K562 (cell line): Measurements from ENCODE around the gene CHPF. TPM values are rescaled to one million over a fixed set of nuclear protein-coding genes. Genes with fewer than 3 reads are reported as not detected.

Source experiments
- BHLHE40 ChIP-seq: IDR thresholded peaks from 2 replicates; pipeline ENCODE4 v1.6.1; 2011; ENCODE audit warnings: low read length, improper control_type of control experiment
- CCAR2 ChIP-seq: fragments of 200-400 bp; formaldehyde crosslinking; IDR thresholded peaks from 2 replicates; pipeline ENCODE4 v1.6.1; 2017; ENCODE audit warnings: mild to moderate bottlenecking, low read depth, low read length
- EP300 ChIP-seq: IDR thresholded peaks from 2 replicates; pipeline ENCODE4 v1.6.1; 2012; ENCODE audit warnings: low read length, improper control_type of control experiment
- EZH2 ChIP-seq: IDR thresholded peaks from 2 replicates; pipeline ENCODE4 v1.6.1; 2012; ENCODE audit warnings: low read depth, mild to moderate bottlenecking, inconsistent platforms, low read length, borderline replicate concordance
- FUS ChIP-seq: fragments of 200-400 bp; formaldehyde crosslinking; optimal IDR thresholded peaks from 2 replicates; pipeline ENCODE3; 2017; ENCODE audit warnings: low read depth, low read length
- HDAC6 ChIP-seq: IDR thresholded peaks from 2 replicates; pipeline ENCODE4 v1.6.1; 2012; ENCODE audit warnings: low read depth, mild to moderate bottlenecking, control low read depth, inconsistent platforms, low read length, moderate library complexity
- MEF2A ChIP-seq: IDR thresholded peaks from 2 replicates; pipeline ENCODE4 v1.6.1; 2011; ENCODE audit warnings: low read depth, mild to moderate bottlenecking, low read length, moderate library complexity; ENCODE audit not compliant: control insufficient read depth
- NFIC ChIP-seq: fragments of 450-650 bp; IDR thresholded peaks from 2 replicates; pipeline ENCODE4 v1.6.1; 2017; ENCODE audit warnings: mild to moderate bottlenecking, inconsistent platforms
- NFRKB ChIP-seq: fragments of 450-650 bp; IDR thresholded peaks from 2 replicates; pipeline ENCODE4 v1.6.1; 2016; ENCODE audit warnings: low read depth
- NR3C1 ChIP-seq: sonication (generic); formaldehyde crosslinking; IDR thresholded peaks from 2 replicates; pipeline ENCODE4 v1.8.1; 2022; ENCODE audit warnings: missing genetic modification reagents
- RBM14 ChIP-seq: fragments of 200-400 bp; formaldehyde crosslinking; IDR thresholded peaks from 2 replicates; pipeline ENCODE4 v1.6.1; 2018; ENCODE audit warnings: low read depth, mild to moderate bottlenecking, low read length, moderate library complexity, borderline replicate concordance; ENCODE audit not compliant: insufficient read depth
- RCOR1 ChIP-seq, 2 experiments: IDR thresholded peaks; 2 replicates each; pipeline ENCODE4 v1.6.1; 2012; ENCODE audit warnings: low read depth in 2 of 2, low read length in 2 of 2, borderline replicate concordance in 1 of 2, improper control_type of control experiment in 1 of 2
- SMC3 ChIP-seq: conservative IDR thresholded peaks from 2 replicates; pipeline ENCODE4 v1.6.1; 2011; ENCODE audit warnings: low read depth, low read length, improper control_type of control experiment; ENCODE audit not compliant: insufficient read depth
- SRSF7 ChIP-seq: fragments of 200-400 bp; formaldehyde crosslinking; optimal IDR thresholded peaks from 2 replicates; pipeline ENCODE3; 2017; ENCODE audit warnings: mild to moderate bottlenecking, low read depth, low read length
- TFAP4 ChIP-seq: sonication (generic); formaldehyde crosslinking; IDR thresholded peaks from 2 replicates; pipeline ENCODE4 v1.8.0; 2022; ENCODE audit warnings: missing genetic modification reagents, mild to moderate bottlenecking, moderate library complexity, borderline replicate concordance
- ZBED1 ChIP-seq: IDR thresholded peaks from 2 replicates; pipeline ENCODE4 v1.6.1; 2014
- ZNF134 ChIP-seq: fragments of 250-450 bp; sonication (Bioruptor Pico); conservative IDR thresholded peaks from 2 replicates; pipeline ENCODE4 v1.4.0; 2020
- ZNF507 ChIP-seq: conservative IDR thresholded peaks from 2 replicates; pipeline ENCODE4 v1.6.1; 2017; ENCODE audit warnings: missing genetic modification characterization, missing compliant biosample characterization
- ZNF592 ChIP-seq: fragments of 450-650 bp; IDR thresholded peaks from 2 replicates; pipeline ENCODE4 v1.6.1; 2017; ENCODE audit warnings: antibody characterized with exemption, mild to moderate bottlenecking
- ZNF699 ChIP-seq: fragments of 250-450 bp; sonication (Bioruptor Pico); IDR thresholded peaks from 2 replicates; pipeline ENCODE4 v1.8.0; 2021; ENCODE audit warnings: mild to moderate bottlenecking, moderate library complexity; ENCODE audit not compliant: insufficient replicate concordance
- polyA plus RNA-seq, 8 experiments: library from polyadenylated mRNA; depleted of rRNA in 4 of 8; stranded (reverse) in 5 of 8; unstranded in 3 of 8; fragments of >200 nt; fragmentation: Nextera tagmentation in 2 of 8; fragmentation: Illumina TruSeq in 1 of 8; extraction: Ambion mirVana in 2 of 8; extraction: Trizol in 1 of 8; gene quantifications; 2 replicates each; pipeline versions ENCODE4 v1.2.1 to v1.2.3, GENCODE V29; 2011 to 2014; ENCODE audit warnings: inconsistent platforms in 1 of 8, missing spikeins in 1 of 8
- total RNA-seq, 7 experiments: library from RNA; depleted of rRNA in 6 of 7; stranded (reverse); fragments of >200 nt in 6 of 7; fragmentation: Illumina TruSeq in 2 of 7; extraction: Trizol in 2 of 7; gene quantifications; 2 replicates each; pipeline versions ENCODE4 v1.2.1 to v1.2.3, GENCODE V29; 2011 to 2021; ENCODE audit warnings: low replicate concordance in 1 of 7

The CHPF gene
- total and polyA plus RNA-seq, 9 of the 15 experiments (the other 6 are each of a cell fraction or from before 2014, with no cell fraction given) = 0.15 to 57.2 (median 7.9) TPM

- TF ChIP-seq RCOR1 (IDR thresholded peaks at IDR 0.05; ENCODE audit: borderline replicate concordance in 1 of 2, low read depth in 2 of 2, low read length in 2 of 2) = peak in 1 of 2 experiments; percentile 62; a peak in 2 of 4 replicates
- no peak for TF ChIP-seq ZBED1
- TF ChIP-seq TFAP4 = no peak
- 0 out of 2 replicates have a peak, but pooled peaks have one; percentile 3 for TF ChIP-seq MEF2A
- TF ChIP-seq HDAC6 = no peak
- no peak for TF ChIP-seq ZNF699
- no peak for TF ChIP-seq CCAR2
- TF ChIP-seq ZNF134 (CRISPR knock-in tag) = no peak
- TF ChIP-seq BHLHE40 = peak; percentile 29; the same call in 1 of the 2 replicates
- TF ChIP-seq SRSF7 = no peak
- no peak for TF ChIP-seq NFIC
- TF ChIP-seq SMC3 = no peak
- TF ChIP-seq RBM14 = no peak
- peak; percentile 56 for TF ChIP-seq ZNF592
- TF ChIP-seq ZNF507 = no peak
- TF ChIP-seq FUS = no peak
- peak; percentile 48; the same call in 1 of the 2 replicates for TF ChIP-seq EP300
- no peak for TF ChIP-seq EZH2
- no peak for TF ChIP-seq NR3C1
- no peak for TF ChIP-seq NFRKB
These were observed 21.2 kb downstream of the CHPF start (continued) for GRCh38 chr2:219522111-219523030.
